ENCODE measurements around the gene SH3PXD2A.

GRCh38 chr10:103832806-103833205 lies 22.6 kb downstream of the SH3PXD2A start:
- no peak for TF ChIP-seq POLR2A (IDR thresholded peaks at IDR 0.05; ENCODE audit: low read depth, low read length)
- TF ChIP-seq E2F4 (IDR thresholded peaks at IDR 0.05; ENCODE audit: low read depth, low read length), result no peak
- no peak for TF ChIP-seq ATF7 (IDR thresholded peaks at IDR 0.05; ENCODE audit: low read depth)

Data from GM12878 (cell line).